HG03097 (cell line): ENCODE measurements around the gene L3MBTL2.

Source experiments
- ATAC-seq: cut with Tn5 transposase; IDR thresholded peaks from one replicate; pipeline ENCODE4 v1.9.1; 2021; ENCODE audit not compliant: unreplicated experiment, low FRiP score

L3MBTL2 gene

DNA sequence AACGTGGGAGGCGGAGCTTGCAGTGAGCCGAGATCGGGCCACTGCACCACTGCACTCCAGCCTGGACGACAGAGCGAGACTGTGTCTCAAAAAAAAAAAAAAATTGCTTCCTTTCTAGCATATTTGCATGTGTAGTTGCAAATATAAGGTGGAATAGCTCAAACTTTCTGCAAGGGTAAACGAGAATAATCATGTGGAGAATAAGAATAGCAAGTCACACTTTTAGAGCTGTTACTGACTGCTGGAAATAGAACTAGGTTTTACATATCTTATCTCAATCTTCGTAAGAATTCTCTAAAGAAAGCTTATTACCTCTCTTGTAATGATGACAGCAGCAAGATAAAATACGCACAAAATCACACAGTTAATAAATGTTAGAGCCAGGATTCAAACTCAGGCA, 1.6 kb downstream of the L3MBTL2 start:
- ATAC-seq = no peak

DNA sequence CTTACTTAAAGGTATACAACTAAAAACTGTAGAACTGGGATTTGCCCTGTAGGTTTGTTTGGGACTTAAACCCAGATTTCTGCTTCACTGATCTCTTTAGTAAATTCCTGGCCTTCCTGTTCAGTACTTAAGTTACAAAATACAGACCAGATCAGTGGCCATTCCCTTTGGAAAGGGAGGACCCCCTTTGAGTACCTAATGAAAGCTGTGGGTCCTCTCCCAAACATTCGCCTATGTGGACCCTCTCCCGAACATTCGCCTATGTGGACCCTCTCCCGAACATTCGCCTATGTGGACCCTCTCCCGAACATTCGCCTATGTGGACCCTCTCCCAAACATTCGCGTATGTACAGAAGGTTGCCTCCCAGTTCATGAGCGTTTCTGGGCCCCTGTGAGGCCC, 10.3 kb downstream of the L3MBTL2 start:
- ATAC-seq = no peak

DNA sequence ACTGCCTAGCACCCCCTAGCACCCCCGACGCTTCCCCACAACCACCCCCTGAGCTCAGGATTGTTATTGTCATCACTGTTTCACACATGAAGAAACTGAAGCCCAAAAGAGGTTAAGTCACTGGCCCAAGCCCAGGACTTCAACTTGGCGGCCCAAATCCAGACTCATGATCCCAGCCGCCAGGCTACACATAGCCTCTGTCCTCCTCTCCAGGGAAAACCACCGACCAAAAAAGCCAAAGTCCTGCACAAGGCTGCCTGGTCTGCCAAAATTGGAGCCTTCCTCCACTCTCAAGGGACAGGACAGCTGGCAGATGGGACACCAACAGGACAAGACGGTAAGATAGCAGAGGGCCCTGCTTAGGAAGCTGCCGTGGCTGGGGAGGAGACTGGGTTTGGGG, 10.8 kb downstream of the L3MBTL2 start:
- no peak for ATAC-seq

DNA sequence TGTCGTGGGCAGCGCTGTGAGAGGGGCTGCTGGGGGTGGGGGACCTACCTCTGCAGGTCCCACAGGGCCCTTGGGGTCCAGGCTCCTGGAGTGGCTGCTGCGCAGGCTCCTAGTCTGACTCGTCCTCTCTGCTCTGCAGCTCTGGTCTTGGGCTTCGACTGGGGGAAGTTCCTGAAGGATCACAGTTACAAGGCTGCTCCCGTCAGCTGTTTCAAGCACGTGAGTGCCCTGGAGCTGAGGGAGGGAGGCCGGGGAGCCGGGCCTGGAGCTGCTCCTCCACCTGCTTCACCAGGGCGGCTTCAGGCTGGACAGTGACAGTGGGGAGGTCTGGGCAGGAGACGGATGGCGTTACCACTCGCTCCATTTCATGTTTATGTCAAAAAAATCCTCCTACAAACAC, 11.9 kb downstream of the L3MBTL2 start:
- ATAC-seq = no peak

- no peak for ATAC-seq
These were observed 12.5 kb downstream of the L3MBTL2 start for GRCh38 chr22:41217553-41218157.

GRCh38 chr22:41222846-41223507, 17.9 kb downstream of the L3MBTL2 start:
- no peak for ATAC-seq

GRCh38 chr22:41223535-41223934, 18.4 kb downstream of the L3MBTL2 start:
- ATAC-seq = no peak

- ATAC-seq = no peak
These were observed 21.9 kb downstream of the L3MBTL2 start for GRCh38 chr22:41226723-41227655.

GRCh38 chr22:41229215-41229614, 24.1 kb downstream of the L3MBTL2 start:
- ATAC-seq = no peak

GRCh38 chr22:41229730-41230400, 24.8 kb downstream of the L3MBTL2 start:
- ATAC-seq = no peak

GRCh38 chr22:41230401-41230785, 25.3 kb downstream of the L3MBTL2 start:
- no peak for ATAC-seq

DNA sequence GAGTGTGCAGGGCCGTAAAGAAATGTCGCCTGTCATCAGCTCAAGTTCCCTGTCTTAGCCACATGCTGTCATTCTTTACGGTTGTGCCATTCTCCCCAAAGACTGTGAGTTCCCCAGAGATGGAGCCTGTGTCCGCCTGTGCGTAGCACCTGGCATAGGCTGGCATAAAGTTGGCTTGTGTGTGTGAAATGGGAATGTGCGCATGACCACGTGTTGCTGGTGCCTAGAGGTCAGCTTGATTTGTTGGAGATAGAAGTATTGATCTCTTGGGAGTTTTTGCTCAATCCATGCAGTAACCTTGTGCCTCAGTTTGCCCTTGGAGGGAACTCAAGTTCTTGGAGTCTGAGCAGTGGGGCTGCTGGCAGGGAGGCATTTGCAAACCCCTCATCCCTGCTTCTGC, 26.3 kb downstream of the L3MBTL2 start:
- no peak for ATAC-seq

GRCh38 chr22:41234815-41235695, 29.9 kb downstream of the L3MBTL2 start:
- ATAC-seq = no peak

DNA sequence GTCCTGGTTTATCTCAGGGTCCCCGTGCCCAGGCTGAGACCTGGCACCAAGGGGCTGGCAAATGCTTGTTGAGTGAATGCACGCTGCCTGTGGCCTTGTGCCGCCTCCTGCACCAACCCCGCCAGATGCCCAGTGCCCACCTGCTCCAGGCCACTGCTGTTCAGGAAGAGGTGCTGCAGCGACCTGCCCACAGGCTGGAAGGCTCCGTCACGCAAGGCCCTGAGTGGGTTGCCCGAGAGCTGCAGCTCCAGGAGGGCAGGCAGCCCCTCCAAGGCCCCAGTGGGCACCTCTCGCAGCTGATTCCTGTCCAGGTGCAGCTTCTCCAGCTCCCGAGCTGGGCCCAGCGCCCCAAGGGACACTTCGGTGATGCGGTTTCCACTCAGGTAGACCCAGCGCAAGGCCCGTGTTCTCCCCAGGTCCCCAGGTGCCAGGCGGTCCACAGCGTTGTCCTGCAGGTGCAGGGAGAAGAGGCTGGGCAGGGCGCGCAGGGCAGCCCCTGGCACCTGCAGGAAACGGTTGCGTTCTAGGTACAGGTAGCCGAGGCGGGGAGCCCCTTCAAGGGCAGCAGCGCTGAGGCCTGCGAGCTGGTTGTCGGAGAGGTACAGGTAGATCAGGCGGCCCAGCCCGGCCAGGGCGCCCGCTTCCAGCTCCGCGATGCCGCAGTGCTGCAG, 32.1 kb downstream of the L3MBTL2 start:
- no peak for ATAC-seq

DNA sequence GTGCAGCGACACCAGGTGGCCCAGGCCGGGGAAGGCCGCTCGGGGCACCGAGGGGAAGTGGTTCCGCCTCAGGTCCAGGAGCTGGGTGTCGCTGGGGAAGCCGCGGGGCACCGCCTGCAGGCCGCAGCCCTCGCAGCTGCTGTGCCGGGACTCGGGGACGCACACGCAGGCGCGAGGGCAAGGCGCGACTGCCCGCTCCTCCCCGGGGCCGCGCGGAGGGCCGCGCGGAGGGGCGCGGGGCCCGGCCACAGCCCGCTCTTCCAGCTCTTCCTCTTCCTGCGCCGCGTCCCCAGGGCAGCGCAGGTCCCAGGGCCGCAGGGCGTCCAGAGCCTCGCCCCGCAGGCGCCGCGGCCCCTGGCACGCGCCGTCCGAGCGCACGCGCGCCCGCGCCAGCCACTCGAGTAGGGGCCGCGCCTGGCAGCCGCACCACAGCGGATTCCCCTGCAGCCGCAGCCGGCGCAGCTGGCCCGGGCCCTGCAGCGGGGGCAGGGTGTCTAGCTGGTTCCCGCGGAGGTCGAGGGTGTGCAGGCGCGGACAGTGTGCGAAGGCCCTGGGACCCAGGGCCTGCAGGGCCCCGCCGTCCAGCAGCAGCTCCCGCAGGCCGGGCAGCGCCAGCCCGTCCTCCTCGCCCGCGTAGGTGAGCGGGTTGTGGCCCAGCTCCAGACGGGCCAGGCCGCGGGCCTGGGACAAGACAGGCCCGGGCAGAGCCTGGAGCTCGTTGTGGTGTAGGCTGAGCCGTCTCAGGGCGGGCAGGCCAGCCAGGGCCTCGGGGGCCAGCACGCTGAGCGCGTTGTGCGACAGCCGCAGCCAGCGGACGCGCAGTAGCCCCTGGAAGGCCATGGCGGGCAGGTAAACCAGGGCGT, 32.8 kb downstream of the L3MBTL2 start:
- ATAC-seq = no peak

DNA sequence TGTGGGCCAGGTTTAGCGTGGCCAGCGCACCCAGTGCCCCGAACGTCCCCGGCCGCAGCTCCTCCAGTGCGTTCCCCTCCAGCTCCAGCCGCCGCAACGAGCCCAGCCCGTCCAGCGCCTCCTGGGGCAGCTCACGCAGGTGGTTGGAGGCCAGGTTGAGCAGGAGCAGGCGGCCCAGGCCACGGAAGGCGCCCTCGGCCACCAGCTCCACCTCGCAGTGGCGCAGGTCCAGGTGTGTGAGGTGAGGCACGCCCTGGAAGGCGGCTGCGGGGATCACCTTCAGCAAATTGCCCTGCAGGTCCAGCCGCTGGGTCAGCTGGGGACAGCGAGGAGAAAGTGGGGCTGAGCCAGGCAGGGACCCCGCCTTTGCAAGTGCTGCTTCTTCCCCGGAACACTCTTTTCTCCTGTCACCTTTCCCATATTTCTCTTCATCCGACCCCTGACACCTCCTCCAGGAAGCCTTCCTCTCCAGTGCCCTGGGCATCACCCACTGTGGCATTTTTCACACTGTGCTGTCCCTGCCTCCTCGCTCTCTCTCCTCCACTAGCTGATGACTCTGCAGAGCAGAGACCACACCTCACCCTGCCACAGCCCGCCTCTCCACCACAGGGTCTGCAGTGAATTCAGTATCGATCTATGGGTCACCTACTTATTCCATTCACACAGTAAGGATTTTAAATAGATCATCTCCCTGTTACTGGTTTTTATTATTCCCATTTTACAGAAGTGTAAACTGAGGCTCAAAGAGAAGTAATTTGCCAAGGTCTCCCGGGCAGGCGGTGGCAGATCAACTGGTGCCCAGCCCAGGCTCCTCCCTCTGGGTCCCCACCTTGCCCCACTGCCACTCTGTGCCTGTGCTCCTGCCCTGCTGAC, 33.7 kb downstream of the L3MBTL2 start:
- no peak for ATAC-seq

DNA sequence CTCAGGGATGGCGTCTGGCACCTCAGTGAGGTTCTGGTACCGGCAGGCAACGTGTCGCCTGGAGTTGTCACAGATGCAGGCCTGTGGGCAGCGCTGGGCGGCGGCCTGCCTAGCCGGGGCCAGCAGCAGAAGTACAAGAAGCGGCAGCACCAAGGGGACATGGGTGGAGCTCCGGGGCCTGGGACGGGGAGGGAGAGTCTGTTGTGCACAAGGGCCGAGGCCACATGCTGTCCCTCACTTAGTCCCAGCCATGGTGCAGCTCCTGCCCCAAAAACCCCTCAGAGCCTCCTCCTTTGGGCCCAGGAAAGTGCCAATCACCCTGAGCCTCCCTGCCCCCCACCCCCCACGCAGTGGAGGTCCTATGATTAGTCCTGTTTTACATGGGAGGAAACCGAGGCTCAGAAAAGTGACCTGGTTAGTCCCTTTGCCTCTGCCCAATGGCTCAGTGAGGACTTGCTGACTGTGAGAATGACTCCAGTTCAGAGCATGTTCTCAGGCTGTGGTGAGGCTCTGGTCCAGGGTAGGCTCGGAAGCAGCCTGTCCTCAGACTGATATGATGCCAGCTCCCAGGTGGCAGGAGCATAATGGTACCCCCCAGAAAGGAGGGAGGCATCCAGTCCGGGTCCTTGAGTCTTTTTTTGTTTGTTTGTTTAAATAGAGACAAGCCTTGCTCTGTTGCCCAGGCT, 34.5 kb downstream of the L3MBTL2 start:
- ATAC-seq = no peak
